Thyroid gland (tissue), 4 donors: ENCODE data around the gene CYP19A1. TPM values are rescaled to one million over a fixed set of nuclear protein-coding genes. Genes with fewer than 3 reads are reported as not detected.

Experiments
- DNase-seq, 2 donors: peaks; one replicate each; pipeline ENCODE4 v3.0.0-alpha.2; 2019
- H3K27ac ChIP-seq, 3 donors: fragments of 200-600 bp; sonication (generic); 1 replicate in 2 of 3; 2 replicates in 1 of 3; pipeline ENCODE4 v1.5.1; 2016 to 2019; ENCODE audit warnings: mild to moderate bottlenecking in 1 of 3, moderate library complexity in 1 of 3
- H3K27me3 ChIP-seq: fragments of 200-600 bp; sonication (generic); one replicate; pipeline ENCODE4 v1.5.1; 2019
- H3K36me3 ChIP-seq, 2 donors: fragments of 200-600 bp; sonication (generic); one replicate each; pipeline ENCODE4 v1.5.1; 2016 to 2019
- H3K4me1 ChIP-seq, 2 donors: fragments of 200-600 bp; sonication (generic); one replicate each; pipeline ENCODE4 v1.5.1; 2017 to 2019
- H3K4me3 ChIP-seq, 3 donors: fragments of 200-600 bp; sonication (generic); replicated peaks in 1 of 3; 1 replicate in 2 of 3; 2 replicates in 1 of 3; pipeline ENCODE4 v1.5.1; 2016; ENCODE audit warnings: mild to moderate bottlenecking in 1 of 3
- H3K9me3 ChIP-seq: fragments of 200-600 bp; sonication (generic); one replicate; pipeline ENCODE4 v1.5.1; 2017
- CTCF ChIP-seq, 6 experiments: fragments of 200-600 bp in 3 of 6; fragments of 450-650 bp in 3 of 6; sonication (generic) in 3 of 6; IDR thresholded peaks; one replicate each; pipeline ENCODE4 v1.5.1; 2016 to 2019; ENCODE audit warnings: antibody characterized with exemption in 6 of 6, mild to moderate bottlenecking in 2 of 6, inconsistent platforms in 1 of 6, moderate library complexity in 1 of 6
- POLR2A ChIP-seq, 2 donors: fragments of 450-650 bp; IDR thresholded peaks; one replicate each; pipeline ENCODE4 v1.6.1; 2017; ENCODE audit warnings: antibody characterized with exemption in 2 of 2, mild to moderate bottlenecking in 2 of 2, moderate library complexity in 1 of 2
- WGBS, 2 donors: methylation state at CpG; one replicate each; pipeline ENCODE4 v1.1.5; 2017; 5-methylcytosine and 5-hydroxymethylcytosine counted together
- intact Hi-C: fragments of 100-400 bp; cut with DNase I; formaldehyde crosslinking; loops from one replicate; pipeline ENCODE4 v1.15.1; 2023
- total RNA-seq, 4 donors: library from RNA; depleted of rRNA; stranded (reverse); fragments of >200 nt; gene quantifications; one replicate each; pipeline ENCODE4 v1.2.3, GENCODE V29; 2016

CYP19A1 gene
- total RNA-seq, 4 donors from 2014 or later: 1.6 to 5.5 (median 4.5) TPM

GRCh38 chr15:51232581-51232980, 105.8 kb downstream of the CYP19A1 start:
- Histone ChIP-seq H3K27ac (no peak overlapping the region), H3K27me3 (no peaks in the 10 kb centered on the region), H3K9me3 (no peaks in the 10 kb centered on the region), H3K4me3 (no peak overlapping the region), H3K36me3 (no peaks in the 10 kb centered on the region), H3K4me1 (no peaks in the 10 kb centered on the region)
- no peak for DNase-seq
- TF ChIP-seq POLR2A (IDR thresholded peaks at IDR 0.05) (no peak), CTCF (IDR thresholded peaks at IDR 0.05) (no peak)
- WGBS, 2 donors: 89 to 94% methylated on average over 3 of the region's 3 CpGs
- intact Hi-C loops: loop anchor here (10.0 kb wide), 1 partner anchor 152 kb away; no protein-coding TSS in a partner anchor

GRCh38 chr15:51229907-51230330, 108.5 kb downstream of the CYP19A1 start:
- no peaks in the 10 kb centered on the region for H3K4me1 ChIP-seq
- 39 to 43% methylated on average over 2 of the region's 2 CpGs for whole genome bisulfite sequencing, 2 donors
- no peaks in the 10 kb centered on the region for H3K36me3 ChIP-seq
- TF ChIP-seq POLR2A (IDR thresholded peaks at IDR 0.05) (no peak), CTCF (IDR thresholded peaks at IDR 0.05) (peak in 2 of 6 experiments; percentile 10 to 17)
- H3K27ac ChIP-seq: no peak overlapping the region
- intact Hi-C loops: loop anchor here (10.0 kb wide), 1 partner anchor 155 kb away; no protein-coding TSS in a partner anchor
- DNase-seq: no peak
- H3K27me3 ChIP-seq: no peaks in the 10 kb centered on the region
- H3K4me3 ChIP-seq: no peak overlapping the region
- H3K9me3 ChIP-seq: no peaks in the 10 kb centered on the region

- Histone ChIP-seq H3K4me3 (no peak overlapping the region), H3K4me1 (no peaks in the 10 kb centered on the region), H3K27me3 (no peaks in the 10 kb centered on the region), H3K9me3 (no peaks in the 10 kb centered on the region), H3K36me3 (no peaks in the 10 kb centered on the region), H3K27ac (no peak overlapping the region)
- WGBS, 2 donors: 67 to 75% methylated on average over 3 of the region's 3 CpGs
- no peak for TF ChIP-seq CTCF (IDR thresholded peaks at IDR 0.05)
- no peak for TF ChIP-seq POLR2A (IDR thresholded peaks at IDR 0.05)
- DNase-seq: no peak
- intact Hi-C loops: no loop called here
Observed at GRCh38 chr15:51227940-51228732, 110.3 kb downstream of the CYP19A1 start.

GRCh38 chr15:51226576-51227210, 111.7 kb downstream of the CYP19A1 start:
- H3K4me3 ChIP-seq: no peak overlapping the region
- DNase-seq: no peak
- H3K27ac ChIP-seq: no peak overlapping the region
- 84 to 87% methylated on average over 6 of the region's 6 CpGs for WGBS, 2 donors
- H3K9me3 ChIP-seq: no peaks in the 10 kb centered on the region
- intact Hi-C loops: no loop called here
- H3K4me1 ChIP-seq: no peaks in the 10 kb centered on the region
- no peaks in the 10 kb centered on the region for H3K36me3 ChIP-seq
- TF ChIP-seq POLR2A (IDR thresholded peaks at IDR 0.05) (no peak), CTCF (IDR thresholded peaks at IDR 0.05) (no peak)
- no peaks in the 10 kb centered on the region for H3K27me3 ChIP-seq

- intact Hi-C loops: no loop called here
- no peaks in the 10 kb centered on the region for H3K27me3 ChIP-seq
- DNase-seq: no peak
- H3K4me1 ChIP-seq: no peaks in the 10 kb centered on the region
- no peaks in the 10 kb centered on the region for H3K9me3 ChIP-seq
- no peaks in the 10 kb centered on the region for H3K36me3 ChIP-seq
- TF ChIP-seq POLR2A (IDR thresholded peaks at IDR 0.05) (no peak), CTCF (IDR thresholded peaks at IDR 0.05) (no peak)
- H3K27ac ChIP-seq: no peak overlapping the region
- H3K4me3 ChIP-seq: no peak overlapping the region
Observed at GRCh38 chr15:51224428-51224827, 114.0 kb downstream of the CYP19A1 start.
